Stimulated activated CD8-positive, alpha-beta memory T cell treated with anti-CD3 and anti-CD28 coated beads, Interleukin-12 subunit alpha, Interleukin-12 subunit beta, amount 100 ng/mL, for 4 hours (primary cell): Measurements from ENCODE around the gene CSRP3.
"Not testable (repeated sequence)": the region's sequence is repeated elsewhere in the genome, so short reads cannot be mapped to it uniquely, and the experiment has no call there.

ENCODE experiments used
- DNase-seq: peaks from one replicate; pipeline ENCODE4 v3.0.0-alpha.2; 2020; ENCODE audit warnings: low read depth

CSRP3 gene

DNA sequence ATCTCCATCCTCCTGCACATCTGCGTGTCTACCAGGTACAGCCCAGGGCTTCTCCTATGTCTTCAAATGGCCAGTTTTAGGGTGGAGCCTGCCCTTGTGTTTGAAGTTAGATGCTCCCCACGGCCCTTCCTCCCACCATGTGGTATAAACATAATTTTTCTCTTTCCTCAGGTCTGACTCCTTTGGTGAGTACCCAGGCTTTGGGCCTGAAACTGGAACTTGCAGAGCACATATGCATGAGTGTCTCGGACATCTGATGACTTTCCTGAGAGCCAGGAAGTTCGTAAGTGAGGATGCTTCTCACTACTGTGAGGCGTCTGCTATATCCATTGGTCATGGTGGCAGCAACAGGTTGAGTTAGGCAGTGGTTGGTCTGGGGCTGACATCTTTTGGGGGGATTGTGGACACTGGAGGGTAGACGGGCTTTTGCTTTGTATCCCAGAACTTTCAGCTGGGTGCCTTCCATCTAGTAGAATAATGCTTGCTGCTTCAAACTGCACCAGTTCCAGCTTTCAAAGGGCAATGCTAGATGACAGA, 16.2 kb downstream of the CSRP3 start:
- no peak for DNase-seq

DNA sequence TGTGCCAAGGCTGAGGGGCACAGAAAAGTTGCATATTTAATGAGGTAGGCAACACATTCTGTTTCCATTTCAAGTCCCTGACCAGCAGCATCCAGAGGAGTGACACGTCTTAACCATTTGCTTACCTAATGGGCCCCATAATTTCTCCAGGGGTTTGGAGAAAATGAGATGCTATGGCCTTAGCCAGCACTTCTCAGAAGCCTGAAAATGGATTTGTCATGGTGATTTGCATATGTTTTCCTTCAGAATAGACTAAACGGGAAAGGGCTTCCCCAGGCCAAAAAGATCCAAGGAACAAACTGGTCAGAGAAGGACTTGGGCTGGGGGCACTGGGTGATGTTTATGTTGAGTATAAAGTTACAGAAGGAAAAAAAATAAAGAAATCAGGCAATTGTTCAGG, 16.7 kb downstream of the CSRP3 start:
- DNase-seq, result no peak

- no peak for DNase-seq
These were observed 18.1 kb downstream of the CSRP3 start for GRCh38 chr11:19183646-19184045.

- no peak for DNase-seq
These were observed 20.1 kb downstream of the CSRP3 start for GRCh38 chr11:19181531-19182261.

- no peak for DNase-seq
These were observed 25.1 kb downstream of the CSRP3 start for GRCh38 chr11:19176629-19177186.

- no peak for DNase-seq
These were observed 27.7 kb downstream of the CSRP3 start for GRCh38 chr11:19173964-19174638.

GRCh38 chr11:19173004-19173689, 28.6 kb downstream of the CSRP3 start:
- no peak for DNase-seq

- DNase-seq, result no peak
These were observed 33.7 kb downstream of the CSRP3 start for GRCh38 chr11:19168090-19168489.

- no peak for DNase-seq
These were observed 36.9 kb downstream of the CSRP3 start for GRCh38 chr11:19164881-19165280.

- no peak for DNase-seq
These were observed 37.4 kb downstream of the CSRP3 start for GRCh38 chr11:19164230-19164855.

DNA sequence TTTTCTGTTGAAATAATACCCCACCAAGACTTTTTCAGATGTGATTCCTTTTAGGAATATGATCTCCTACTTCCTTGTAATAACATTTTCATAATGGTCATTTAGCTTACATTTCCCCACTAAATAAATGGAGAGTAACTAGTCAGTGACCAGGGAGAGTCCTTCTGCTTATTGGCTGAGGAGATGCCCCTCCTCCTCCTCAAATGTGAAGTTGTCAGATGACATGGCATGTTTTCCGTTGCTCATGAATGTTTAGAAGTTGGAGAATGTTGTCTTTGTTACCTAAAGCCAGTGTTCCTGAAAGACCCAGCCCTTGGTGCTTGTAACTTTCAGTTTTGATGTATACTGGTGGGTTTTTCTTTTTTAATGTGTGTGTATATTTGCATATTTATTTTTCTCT, 38.2 kb downstream of the CSRP3 start:
- DNase-seq, result no peak

DNA sequence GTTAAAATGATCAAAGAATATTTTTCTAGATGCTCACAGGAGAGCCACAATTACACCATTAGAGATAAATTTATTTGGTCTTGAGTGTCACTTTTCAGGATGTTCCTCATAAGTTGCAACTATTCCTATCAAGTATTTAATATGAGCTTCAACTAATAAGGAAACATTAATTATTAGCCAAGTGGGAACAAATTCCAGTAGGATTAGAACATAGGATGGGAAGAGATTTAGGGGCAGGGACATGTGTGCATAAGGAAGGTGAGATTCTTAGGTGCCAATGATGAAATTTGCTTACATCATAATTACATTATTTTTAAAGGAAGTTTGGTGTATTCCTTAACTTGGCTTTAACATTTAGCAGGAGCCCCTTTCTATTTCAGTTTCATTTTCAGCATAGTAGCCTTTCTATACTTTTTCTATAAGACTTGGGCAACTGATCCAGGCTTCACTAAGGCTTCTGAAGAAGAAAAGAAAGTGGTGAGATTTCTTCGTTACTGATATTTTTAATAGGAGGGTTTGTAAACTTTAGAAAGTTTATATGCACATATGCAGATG, 38.8 kb downstream of the CSRP3 start:
- DNase-seq, result no peak

DNA sequence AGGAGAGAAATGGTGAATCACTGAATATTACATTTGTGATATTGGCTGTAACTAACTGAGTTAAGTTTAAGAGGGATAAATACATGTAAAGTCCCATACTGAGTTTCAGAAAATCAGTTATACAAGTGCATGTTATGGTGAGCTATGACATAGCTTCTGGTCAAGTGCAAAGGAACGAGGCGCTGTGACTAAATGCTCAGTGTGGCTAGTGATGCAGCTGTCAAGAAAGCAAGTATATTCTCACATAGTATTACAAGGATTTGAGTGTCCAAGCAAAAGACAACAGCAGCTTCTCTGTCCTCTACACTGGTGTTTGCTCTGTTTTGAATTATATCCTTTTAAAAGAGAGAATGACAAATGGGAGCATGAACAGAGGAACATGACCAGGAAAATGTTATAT, 40.1 kb downstream of the CSRP3 start:
- no peak for DNase-seq

DNA sequence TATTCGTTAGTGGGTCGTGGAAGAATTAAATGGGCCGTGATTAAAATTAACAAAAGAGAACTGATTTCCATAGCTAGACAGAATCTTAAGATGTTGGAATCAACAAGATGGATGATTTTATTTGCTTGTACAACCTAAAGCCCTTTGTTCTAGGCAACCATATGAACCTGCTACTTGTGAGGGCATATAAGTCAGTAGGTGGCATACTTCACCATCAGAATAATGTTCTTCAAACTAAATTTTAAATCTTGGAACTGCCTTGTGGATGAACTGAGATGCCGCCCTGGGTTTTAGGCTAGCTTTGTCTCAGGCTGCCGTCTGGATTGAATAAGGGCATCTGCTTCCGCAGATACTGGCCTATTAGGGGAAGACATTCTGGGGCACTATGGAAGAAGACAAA, 40.9 kb downstream of the CSRP3 start:
- DNase-seq, result no peak

- DNase-seq, result no peak
These were observed 44.9 kb downstream of the CSRP3 start for GRCh38 chr11:19156892-19157291.

DNA sequence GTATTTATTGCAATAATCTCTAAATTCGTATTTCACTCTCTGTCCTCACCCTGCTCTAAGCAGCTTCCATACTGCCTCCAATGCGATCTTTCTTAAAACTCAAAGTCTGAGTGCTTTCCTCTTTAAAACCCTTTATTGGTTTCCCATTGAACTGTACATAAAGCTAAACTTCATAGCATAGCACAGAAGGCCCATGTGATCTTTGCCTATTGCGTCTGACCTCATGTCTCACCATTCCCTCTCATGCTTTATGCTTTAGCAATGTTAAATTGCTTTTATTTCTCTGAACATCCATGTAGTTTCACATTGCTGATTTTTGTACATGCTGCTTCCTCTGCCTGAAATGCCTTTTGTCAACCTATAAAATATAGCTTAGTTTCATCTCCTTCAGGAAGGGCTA, 56.5 kb downstream of the CSRP3 start:
- no peak for DNase-seq

- not testable (repeated sequence) for DNase-seq
These were observed 64.9 kb downstream of the CSRP3 start for GRCh38 chr11:19136884-19137283.

GRCh38 chr11:19134004-19134403, 67.8 kb downstream of the CSRP3 start:
- DNase-seq, result no peak
